ENCODE data around the gene OSBP2. TPM values are rescaled to one million over a fixed set of nuclear protein-coding genes. Genes with fewer than 3 reads are reported as not detected.

Gene OSBP2
- total RNA-seq, 1 experiment from 2014 or later: 7.1 TPM

DNA sequence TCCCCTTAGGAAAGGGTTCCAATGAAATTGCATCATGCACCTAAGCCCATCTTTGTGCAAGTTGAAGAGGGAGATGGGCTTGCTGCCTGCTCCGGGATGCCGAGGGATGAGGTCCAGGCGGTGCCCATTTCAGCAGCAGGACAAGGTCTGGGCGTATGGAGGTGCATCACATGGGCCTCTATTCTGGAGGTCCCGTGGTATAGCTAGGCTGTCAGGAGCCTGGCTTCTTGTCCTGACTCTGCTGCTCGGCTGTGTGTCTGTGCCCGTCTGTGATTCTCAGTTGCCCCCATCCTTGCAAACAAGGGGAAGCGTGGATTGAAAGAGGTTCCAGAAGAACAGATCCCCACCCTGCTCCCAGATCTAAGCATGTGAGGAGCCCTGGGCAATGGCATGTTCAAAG lies 130.0 kb downstream of the OSBP2 start:
- POLR2A ChIA-PET (ENCODE audit: unreplicated experiment): no interaction called here

DNA sequence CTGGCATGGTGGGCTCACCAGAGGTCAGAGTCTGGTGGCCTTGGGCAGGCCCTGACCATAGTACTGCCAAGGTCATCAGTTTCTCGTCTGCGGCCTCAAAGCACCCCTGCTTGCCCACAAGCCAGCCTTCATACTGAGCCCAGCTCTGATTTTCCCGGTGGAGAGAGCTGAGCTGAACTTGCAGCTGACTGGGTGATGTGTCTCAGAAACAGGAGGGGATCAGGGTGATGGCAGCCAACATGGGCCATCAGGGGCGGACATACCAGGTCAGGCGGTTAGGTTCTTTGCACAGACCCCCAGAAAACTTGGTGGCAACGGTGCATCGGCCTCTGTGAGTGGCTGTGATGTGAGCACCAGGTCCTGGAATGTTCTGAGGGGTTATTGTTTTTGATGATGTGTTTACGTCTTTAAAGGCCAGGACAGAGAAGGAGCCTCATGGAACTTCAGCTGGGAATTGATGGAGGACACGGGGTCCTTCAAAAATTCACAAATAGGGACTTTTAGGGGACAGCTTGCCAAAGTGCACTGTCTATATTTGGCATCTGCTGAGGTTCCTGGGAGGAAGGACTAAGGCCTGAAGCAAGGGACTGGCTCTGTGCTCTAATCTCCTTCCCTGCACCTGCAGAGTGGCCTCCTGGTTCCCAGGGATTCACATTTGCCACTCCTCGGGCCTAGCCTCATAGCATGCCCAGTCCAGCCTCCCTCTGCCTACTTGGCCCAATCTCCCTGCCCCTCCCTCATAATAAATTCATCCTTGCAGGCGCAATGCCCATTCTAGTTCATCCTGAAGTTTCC lies 131.2 kb downstream of the OSBP2 start:
- H3K79me2 ChIP-seq (ENCODE audit: low read depth): no peaks in the 10 kb centered on the region
- no peak overlapping the region for H3K27ac ChIP-seq
- H3K27me3 ChIP-seq (ENCODE audit: insufficient read depth, low read depth): peaks cover 5% of the 10 kb centered on the region; the same call in 1 of the 2 replicates
- no peaks in the 10 kb centered on the region for H3K36me3 ChIP-seq (ENCODE audit: low read depth)
- no peaks in the 10 kb centered on the region for H4K20me1 ChIP-seq (ENCODE audit: insufficient read depth)
- peaks cover 21% of the 10 kb centered on the region for H3F3A ChIP-seq (ENCODE audit: insufficient read depth, low read depth)
- no peak overlapping the region for H3K4me2 ChIP-seq
- POLR2A ChIA-PET (ENCODE audit: unreplicated experiment): no interaction called here
- H2AFZ ChIP-seq: no peak overlapping the region
- no peaks in the 10 kb centered on the region for H3K9me2 ChIP-seq (ENCODE audit: insufficient read depth)
- no TSS peak for BruUV-seq (replicated peaks)
- TF ChIP-seq, protein P1, sequence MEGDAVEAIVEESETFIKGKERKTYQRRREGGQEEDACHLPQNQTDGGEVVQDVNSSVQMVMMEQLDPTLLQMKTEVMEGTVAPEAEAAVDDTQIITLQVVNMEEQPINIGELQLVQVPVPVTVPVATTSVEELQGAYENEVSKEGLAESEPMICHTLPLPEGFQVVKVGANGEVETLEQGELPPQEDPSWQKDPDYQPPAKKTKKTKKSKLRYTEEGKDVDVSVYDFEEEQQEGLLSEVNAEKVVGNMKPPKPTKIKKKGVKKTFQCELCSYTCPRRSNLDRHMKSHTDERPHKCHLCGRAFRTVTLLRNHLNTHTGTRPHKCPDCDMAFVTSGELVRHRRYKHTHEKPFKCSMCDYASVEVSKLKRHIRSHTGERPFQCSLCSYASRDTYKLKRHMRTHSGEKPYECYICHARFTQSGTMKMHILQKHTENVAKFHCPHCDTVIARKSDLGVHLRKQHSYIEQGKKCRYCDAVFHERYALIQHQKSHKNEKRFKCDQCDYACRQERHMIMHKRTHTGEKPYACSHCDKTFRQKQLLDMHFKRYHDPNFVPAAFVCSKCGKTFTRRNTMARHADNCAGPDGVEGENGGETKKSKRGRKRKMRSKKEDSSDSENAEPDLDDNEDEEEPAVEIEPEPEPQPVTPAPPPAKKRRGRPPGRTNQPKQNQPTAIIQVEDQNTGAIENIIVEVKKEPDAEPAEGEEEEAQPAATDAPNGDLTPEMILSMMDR (conservative IDR thresholded peaks at IDR 0.05): no peak
- TF ChIP-seq EZH2 (IDR thresholded peaks at IDR 0.05; ENCODE audit: low read depth): no peak
- CTCF ChIA-PET: no interaction called here
- no peaks in the 10 kb centered on the region for H3K9me3 ChIP-seq (ENCODE audit: insufficient read depth, low read depth)
- no peak for DNase-seq
- peaks cover 18% of the 10 kb centered on the region for H3K4me1 ChIP-seq (replicated peaks; ENCODE audit: insufficient read depth)
- intact Hi-C loops (cut with micrococcal nuclease; ENCODE audit: unreplicated experiment): no loop called here
- H3K4me3 ChIP-seq: no peak overlapping the region

More for the DNA sequence above, 130.0 kb downstream of the OSBP2 start:
- Histone ChIP-seq H3K27ac (no peak overlapping the region), H3K27me3 (ENCODE audit: insufficient read depth, low read depth) (peaks cover 5% of the 10 kb centered on the region; the same call in 1 of the 2 replicates), H3K36me3 (ENCODE audit: low read depth) (no peaks in the 10 kb centered on the region), H3F3A (ENCODE audit: insufficient read depth, low read depth) (peaks cover 12% of the 10 kb centered on the region; the same call in 1 of the 2 replicates), H3K4me2 (no peak overlapping the region), H3K9me2 (ENCODE audit: insufficient read depth) (no peaks in the 10 kb centered on the region), H3K9me3 (ENCODE audit: insufficient read depth, low read depth) (no peaks in the 10 kb centered on the region), H3K4me1 (replicated peaks; ENCODE audit: insufficient read depth) (peaks cover 9% of the 10 kb centered on the region), H3K4me3 (no peak overlapping the region), H2AFZ (no peak overlapping the region), H4K20me1 (ENCODE audit: insufficient read depth) (no peaks in the 10 kb centered on the region), H3K79me2 (ENCODE audit: low read depth) (no peaks in the 10 kb centered on the region)
- BruUV-seq (replicated peaks): no TSS peak
- intact Hi-C loops (cut with micrococcal nuclease; ENCODE audit: unreplicated experiment): no loop called here
- DNase-seq: no peak
- CTCF ChIA-PET: no interaction called here
- TF ChIP-seq, protein P1 (conservative IDR thresholded peaks at IDR 0.05): no peak
- TF ChIP-seq EZH2 (IDR thresholded peaks at IDR 0.05; ENCODE audit: low read depth): no peak

- no peak for TF ChIP-seq EZH2 (IDR thresholded peaks at IDR 0.05; ENCODE audit: low read depth)
- TF ChIP-seq, protein P1 (conservative IDR thresholded peaks at IDR 0.05): no peak
- Histone ChIP-seq H3K4me2 (no peak overlapping the region), H3K79me2 (ENCODE audit: low read depth) (no peaks in the 10 kb centered on the region), H3K9me3 (ENCODE audit: insufficient read depth, low read depth) (no peaks in the 10 kb centered on the region), H4K20me1 (ENCODE audit: insufficient read depth) (no peaks in the 10 kb centered on the region), H3K27me3 (ENCODE audit: insufficient read depth, low read depth) (peaks cover 5% of the 10 kb centered on the region; the same call in 1 of the 2 replicates), H2AFZ (no peak overlapping the region), H3K4me3 (no peak overlapping the region), H3K4me1 (replicated peaks; ENCODE audit: insufficient read depth) (peaks cover 27% of the 10 kb centered on the region), H3K36me3 (ENCODE audit: low read depth) (no peaks in the 10 kb centered on the region), H3F3A (ENCODE audit: insufficient read depth, low read depth) (peaks cover 27% of the 10 kb centered on the region), H3K9me2 (ENCODE audit: insufficient read depth) (no peaks in the 10 kb centered on the region), H3K27ac (no peak overlapping the region)
- CTCF ChIA-PET: interaction anchor here (0.6 kb wide), 1 partner anchor 93 kb away, joined by 6 read pairs; no protein-coding TSS in a partner anchor
- POLR2A ChIA-PET (ENCODE audit: unreplicated experiment): no interaction called here
- no TSS peak for BruUV-seq (replicated peaks)
- DNase-seq: no peak
- intact Hi-C loops (cut with micrococcal nuclease; ENCODE audit: unreplicated experiment): no loop called here
Observed at GRCh38 chr22:30826670-30827355, 132.1 kb downstream of the OSBP2 start.

All from PC-9 (cell line).